Epithelial cell of esophagus (primary cell): ENCODE measurements around the gene PPP2R3A.
"Not testable (repeated sequence)": the region's sequence is repeated elsewhere in the genome, so short reads cannot be mapped to it uniquely, and the experiment has no call there.

Experiments used
- DNase-seq: peaks from one replicate; pipeline ENCODE4 v3.0.0; 2010; ENCODE audit warnings: low read depth
- H3K4me3 ChIP-seq: 2 replicates; pipeline ENCODE4 v1.5.1; 2011; ENCODE audit warnings: mild to moderate bottlenecking, low read length, control low read depth
- CTCF ChIP-seq: IDR thresholded peaks from 2 replicates; pipeline ENCODE4 v1.5.1; 2011; ENCODE audit warnings: low read depth, mild to moderate bottlenecking, low read length, control low read depth, inconsistent platforms; ENCODE audit not compliant: insufficient read depth; ENCODE audit errors: missing control alignments

Gene PPP2R3A

DNA sequence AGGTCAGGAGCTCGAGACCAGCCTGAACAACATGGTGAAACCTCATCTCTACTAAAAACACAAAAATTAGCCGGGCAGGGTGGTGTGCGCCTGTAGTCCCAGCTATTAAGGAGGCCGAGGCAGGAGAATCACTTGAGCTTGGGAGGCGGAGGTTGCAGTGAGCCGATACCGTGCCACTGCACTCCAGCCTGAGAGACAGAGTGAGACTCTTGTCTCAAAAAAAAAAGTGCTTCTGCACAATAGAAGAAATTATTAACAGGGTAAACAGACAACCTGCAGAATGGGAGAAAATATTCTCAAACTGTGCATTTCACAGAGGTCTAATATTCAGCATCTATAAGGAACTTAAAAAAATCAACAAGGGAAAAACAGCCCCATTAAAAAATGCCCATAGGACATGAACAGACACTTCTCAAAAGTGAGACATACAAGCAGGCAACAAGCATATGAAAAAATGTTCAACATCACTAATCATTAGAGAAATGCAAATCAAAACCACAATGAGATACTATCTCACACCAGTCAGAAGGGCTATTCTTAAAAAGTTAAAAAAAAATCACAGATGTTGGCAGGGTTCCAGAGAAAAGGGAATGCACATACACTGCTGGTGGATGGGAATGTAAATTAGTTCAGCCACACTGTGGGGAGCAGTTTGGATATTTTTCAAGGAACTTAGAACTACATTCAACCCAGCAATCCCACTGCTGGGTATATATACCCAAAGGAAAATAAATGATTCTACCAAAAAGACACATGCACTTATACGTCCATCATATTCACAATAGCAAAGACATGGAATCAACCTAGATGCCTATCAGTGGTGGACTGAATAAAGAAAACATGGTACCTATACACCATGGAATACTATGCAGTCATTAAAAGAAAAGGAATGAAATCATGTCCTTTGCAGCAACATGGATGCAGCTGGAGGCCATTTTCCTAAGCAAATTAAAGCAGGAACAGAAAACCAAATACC lies 155.1 kb downstream of the PPP2R3A start:
- DNase-seq = no peak

DNA sequence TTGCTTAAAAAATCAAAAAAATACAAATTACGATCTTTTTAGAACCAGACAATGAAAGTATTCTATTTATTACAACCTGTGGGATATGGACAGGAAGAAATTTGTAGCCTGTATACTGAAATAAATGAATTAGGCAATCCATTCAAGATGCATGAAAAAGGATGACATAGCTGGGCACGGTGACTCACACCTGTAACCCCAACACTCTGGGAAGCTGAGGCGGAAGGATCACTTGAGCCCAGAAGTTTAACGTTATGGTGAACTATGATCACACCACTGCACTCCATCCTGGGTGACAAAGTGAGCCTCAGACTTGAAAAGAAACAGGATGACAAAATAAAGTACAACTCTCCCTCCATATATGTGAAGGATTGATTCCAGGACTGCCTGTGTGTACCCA lies 156.5 kb downstream of the PPP2R3A start:
- H3K4me3 ChIP-seq = no peak overlapping the region
- no peak for TF ChIP-seq CTCF
- DNase-seq = peak; percentile 54

More for the DNA sequence above, 155.1 kb downstream of the PPP2R3A start:
- no peak for TF ChIP-seq CTCF
- H3K4me3 ChIP-seq = no peak overlapping the region

GRCh38 chr3:136131647-136132046 lies 166.1 kb downstream of the PPP2R3A start:
- not testable (repeated sequence) for H3K4me3 ChIP-seq, DNase-seq

- DNase-seq = no peak
- TF ChIP-seq CTCF = no peak
- no peak overlapping the region for H3K4me3 ChIP-seq
Observed at GRCh38 chr3:136134091-136134490, 168.6 kb downstream of the PPP2R3A start.

DNA sequence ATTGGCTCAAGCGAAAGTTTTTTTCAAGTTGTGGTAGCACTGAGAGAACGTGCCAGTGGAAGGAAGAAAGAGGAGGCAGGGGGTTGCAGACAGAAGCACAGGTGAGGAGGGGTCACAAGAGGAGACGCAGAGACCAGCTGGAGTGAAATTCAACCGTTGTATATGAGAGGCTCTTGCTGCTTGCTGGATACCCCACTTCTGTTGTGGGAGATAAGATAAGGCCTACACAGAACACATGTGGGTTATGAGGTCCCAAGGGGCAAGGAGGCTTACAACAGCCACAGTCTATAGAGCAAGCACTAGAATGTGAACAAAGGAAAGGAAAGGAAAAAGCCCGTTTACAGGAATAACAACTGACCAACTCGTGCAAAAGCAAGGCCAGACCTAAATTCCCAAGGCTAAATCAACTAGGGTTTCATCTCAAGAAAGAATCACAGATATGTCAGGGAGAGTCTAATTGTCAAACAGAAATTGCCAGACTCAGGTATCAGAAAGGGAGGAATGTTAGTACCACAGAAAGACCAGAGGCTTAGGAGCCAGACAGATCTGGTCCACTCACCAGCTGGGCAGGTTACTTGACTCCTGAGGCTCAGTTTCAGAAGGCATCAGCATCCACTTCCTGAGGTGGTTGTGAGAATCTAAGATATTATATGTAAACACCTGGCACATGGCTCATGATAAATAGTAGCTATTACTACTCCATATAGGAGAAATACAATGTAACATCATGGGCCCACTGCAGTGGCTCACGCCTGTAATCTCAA lies 169.7 kb downstream of the PPP2R3A start:
- H3K4me3 ChIP-seq = no peak overlapping the region
- no peak for DNase-seq
- no peak for TF ChIP-seq CTCF

DNA sequence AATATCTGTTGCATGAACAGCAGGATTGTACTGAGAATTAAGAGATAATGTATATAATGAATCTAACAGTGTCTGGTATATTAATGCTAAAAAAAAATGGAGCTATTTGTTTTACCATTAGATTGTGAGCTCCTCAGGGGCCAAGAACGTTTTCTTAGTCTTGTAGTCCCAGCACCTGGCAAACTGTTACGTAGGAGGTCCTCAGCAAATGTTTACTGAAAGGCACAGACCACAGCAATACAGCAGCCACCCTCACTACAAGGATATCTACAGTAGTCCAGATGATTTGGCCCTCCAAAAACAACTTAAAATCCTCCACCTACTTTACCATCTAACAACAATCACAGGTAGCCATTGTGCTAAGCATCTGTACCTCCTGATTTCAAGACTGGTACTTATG lies 170.9 kb downstream of the PPP2R3A start:
- H3K4me3 ChIP-seq = no peak overlapping the region
- no peak for DNase-seq
- no peak for TF ChIP-seq CTCF

DNA sequence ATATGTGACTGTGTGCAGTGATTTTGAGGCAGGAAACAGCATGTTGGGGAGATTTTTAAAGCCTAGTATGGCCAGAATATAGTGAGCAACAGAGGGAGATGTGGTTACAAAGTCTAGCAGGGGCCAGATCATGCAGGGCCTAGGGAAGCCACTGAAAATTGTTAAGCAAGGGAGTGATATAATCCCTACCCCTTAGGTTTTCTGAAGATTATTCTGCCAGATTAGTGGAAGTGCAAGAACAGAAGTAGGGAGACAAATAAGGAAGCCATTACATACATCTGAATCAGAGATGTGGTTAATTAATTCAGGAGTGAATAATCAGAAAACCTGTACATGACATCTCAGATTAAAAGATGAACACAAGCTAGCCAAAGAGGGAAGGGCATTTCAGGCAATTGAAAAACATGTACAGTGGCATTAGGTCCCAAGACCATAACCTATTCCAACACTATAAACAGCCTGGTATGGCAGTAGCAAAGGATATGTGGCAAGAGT lies 175.8 kb downstream of the PPP2R3A start:
- no peak overlapping the region for H3K4me3 ChIP-seq
- TF ChIP-seq CTCF = no peak
- DNase-seq = peak; percentile 52
